ENCODE results near the gene NTM. TPM values are rescaled to one million over a fixed set of nuclear protein-coding genes. Genes with fewer than 3 reads are reported as not detected.
"Not testable (repeated sequence)": the region's sequence is repeated elsewhere in the genome, so short reads cannot be mapped to it uniquely, and the experiment has no call there.

Gene NTM
- total and polyA plus RNA-seq, 2 donors from 2014 or later: 0.92 to 10.3 TPM

DNA sequence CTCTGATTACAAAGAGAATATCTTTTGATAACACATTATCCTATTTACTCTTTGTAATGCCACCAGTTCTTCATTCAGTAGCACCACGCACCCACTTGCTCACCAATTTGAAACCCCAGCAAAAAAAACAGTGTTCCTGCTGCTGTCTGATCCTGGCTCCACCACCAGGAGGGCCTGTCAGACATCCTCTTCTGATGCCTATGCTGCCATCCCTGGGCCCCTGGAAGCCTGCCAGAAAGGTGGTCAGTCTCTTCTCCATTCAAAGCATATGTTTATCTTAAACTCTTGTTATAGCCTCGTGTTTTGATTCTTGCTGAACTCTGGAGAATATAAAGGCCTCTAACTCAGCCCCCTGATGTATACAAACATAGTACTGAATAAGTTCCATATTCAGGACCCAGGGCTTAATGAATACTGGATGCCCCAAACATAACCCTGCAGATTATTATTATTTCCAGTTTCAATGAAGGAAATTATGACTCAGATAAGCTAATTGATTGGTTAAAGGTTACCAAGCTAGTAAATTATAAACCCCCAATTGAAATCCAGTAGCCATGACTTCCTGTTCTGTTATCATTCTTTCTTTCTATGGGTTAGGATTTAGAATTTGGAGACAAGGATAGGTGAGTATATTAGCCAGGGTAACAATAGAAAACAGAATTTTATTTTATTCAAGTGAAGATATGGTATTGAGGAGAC lies 116.7 kb downstream of the NTM start:
- H3K27me3 ChIP-seq (ENCODE audit: control insufficient read depth, insufficient read depth, low read length): peaks cover 3% of the 10 kb centered on the region
- no peak for TF ChIP-seq CTCF (IDR thresholded peaks at IDR 0.05; ENCODE audit: borderline replicate concordance, extremely low read depth, insufficient read depth)
- H3K4me1 ChIP-seq (ENCODE audit: control insufficient read depth in 2 of 3, insufficient read depth in 2 of 3, low read depth in 1 of 3, low read length in 3 of 3): no peaks in the 10 kb centered on the region
- H3K36me3 ChIP-seq (ENCODE audit: control insufficient read depth in 2 of 3, insufficient read depth in 3 of 3, low read length in 3 of 3): no peaks in the 10 kb centered on the region
- no peaks in the 10 kb centered on the region for H3K9me3 ChIP-seq (ENCODE audit: control insufficient read depth in 2 of 3, insufficient read depth in 1 of 3, low read length in 3 of 3)
- FAIRE-seq: no peak
- H3K9ac ChIP-seq (ENCODE audit: low read length in 3 of 3): no peak overlapping the region
- no peak overlapping the region for H3K4me3 ChIP-seq (ENCODE audit: low read length in 3 of 3)
- H3K27ac ChIP-seq (ENCODE audit: low read depth in 2 of 2, low read length in 2 of 2): no peak overlapping the region
- intact Hi-C loops (cut with DNase I): no loop called here
- DNase-seq: no peak

GRCh38 chr11:131488238-131488637 lies 117.8 kb downstream of the NTM start:
- intact Hi-C loops (cut with DNase I): no loop called here
- no peak overlapping the region for H3K4me3 ChIP-seq (ENCODE audit: low read length in 3 of 3)
- H3K36me3 ChIP-seq (ENCODE audit: control insufficient read depth in 2 of 3, insufficient read depth in 3 of 3, low read length in 3 of 3): no peaks in the 10 kb centered on the region
- FAIRE-seq: no peak
- no peaks in the 10 kb centered on the region for H3K9me3 ChIP-seq (ENCODE audit: control insufficient read depth in 2 of 3, insufficient read depth in 1 of 3, low read length in 3 of 3)
- no peak for TF ChIP-seq CTCF (IDR thresholded peaks at IDR 0.05; ENCODE audit: borderline replicate concordance, extremely low read depth, insufficient read depth)
- no peak overlapping the region for H3K9ac ChIP-seq (ENCODE audit: low read length in 3 of 3)
- H3K4me1 ChIP-seq (ENCODE audit: control insufficient read depth in 2 of 3, insufficient read depth in 2 of 3, low read depth in 1 of 3, low read length in 3 of 3): no peaks in the 10 kb centered on the region
- no peaks in the 10 kb centered on the region for H3K27me3 ChIP-seq (ENCODE audit: control insufficient read depth, insufficient read depth, low read length)
- peak in 1 of 5 donors; percentile 62 for DNase-seq
- H3K27ac ChIP-seq (ENCODE audit: low read depth in 2 of 2, low read length in 2 of 2): no peak overlapping the region

- no peaks in the 10 kb centered on the region for H3K4me1 ChIP-seq (ENCODE audit: control insufficient read depth in 2 of 3, insufficient read depth in 2 of 3, low read depth in 1 of 3, low read length in 3 of 3)
- no peak overlapping the region for H3K4me3 ChIP-seq (ENCODE audit: low read length in 3 of 3)
- H3K27ac ChIP-seq (ENCODE audit: low read depth in 2 of 2, low read length in 2 of 2): no peak overlapping the region
- intact Hi-C loops (cut with DNase I): no loop called here
- DNase-seq (no peak), FAIRE-seq (no peak)
- H3K9me3 ChIP-seq (ENCODE audit: control insufficient read depth in 2 of 3, insufficient read depth in 1 of 3, low read length in 3 of 3): no peaks in the 10 kb centered on the region
- TF ChIP-seq CTCF (IDR thresholded peaks at IDR 0.05; ENCODE audit: borderline replicate concordance, extremely low read depth, insufficient read depth): no peak
- H3K27me3 ChIP-seq (ENCODE audit: control insufficient read depth, insufficient read depth, low read length): no peaks in the 10 kb centered on the region
- no peak overlapping the region for H3K9ac ChIP-seq (ENCODE audit: low read length in 3 of 3)
- H3K36me3 ChIP-seq (ENCODE audit: control insufficient read depth in 2 of 3, insufficient read depth in 3 of 3, low read length in 3 of 3): no peaks in the 10 kb centered on the region
Measured at GRCh38 chr11:131491503-131491902, 121.1 kb downstream of the NTM start.

GRCh38 chr11:131495423-131495822 lies 125.0 kb downstream of the NTM start:
- H3K9me3 ChIP-seq (ENCODE audit: control insufficient read depth in 2 of 3, insufficient read depth in 1 of 3, low read length in 3 of 3): no peaks in the 10 kb centered on the region
- DNase-seq (peak in 1 of 5 donors; percentile 37), FAIRE-seq (no peak)
- no peak overlapping the region for H3K4me3 ChIP-seq (ENCODE audit: low read length in 3 of 3)
- no peak overlapping the region for H3K27ac ChIP-seq (ENCODE audit: low read depth in 2 of 2, low read length in 2 of 2)
- H3K4me1 ChIP-seq (ENCODE audit: control insufficient read depth in 2 of 3, insufficient read depth in 2 of 3, low read depth in 1 of 3, low read length in 3 of 3): no peaks in the 10 kb centered on the region
- no peak for TF ChIP-seq CTCF (IDR thresholded peaks at IDR 0.05; ENCODE audit: borderline replicate concordance, extremely low read depth, insufficient read depth)
- H3K9ac ChIP-seq (ENCODE audit: low read length in 3 of 3): no peak overlapping the region
- no peaks in the 10 kb centered on the region for H3K27me3 ChIP-seq (ENCODE audit: control insufficient read depth, insufficient read depth, low read length)
- intact Hi-C loops (cut with DNase I): no loop called here
- no peaks in the 10 kb centered on the region for H3K36me3 ChIP-seq (ENCODE audit: control insufficient read depth in 2 of 3, insufficient read depth in 3 of 3, low read length in 3 of 3)

DNA sequence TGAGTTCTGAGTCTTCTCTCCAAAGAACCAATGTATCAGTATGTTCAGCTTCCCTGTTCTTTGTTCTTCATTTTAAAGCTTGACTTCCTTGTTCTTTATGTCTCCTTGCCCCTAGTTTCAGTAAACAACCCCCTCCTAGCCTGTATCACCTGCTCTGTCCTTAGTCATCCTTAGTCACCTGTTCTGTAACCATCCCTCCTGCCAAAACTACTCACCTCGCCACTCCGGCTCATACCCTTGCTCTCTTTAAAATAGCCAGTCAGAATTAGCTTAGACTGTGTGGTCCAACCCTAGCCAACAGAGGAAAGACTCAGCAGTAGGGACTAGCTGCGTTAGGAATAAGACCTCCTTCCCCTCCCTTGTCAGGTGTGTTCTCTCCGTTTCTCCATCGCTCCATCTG lies 127.3 kb downstream of the NTM start:
- H3K4me3 ChIP-seq (ENCODE audit: low read length in 3 of 3); H3K9ac ChIP-seq (ENCODE audit: low read length in 3 of 3); DNase-seq; H3K27ac ChIP-seq (ENCODE audit: low read depth in 2 of 2, low read length in 2 of 2); H3K4me1 ChIP-seq (ENCODE audit: control insufficient read depth in 2 of 3, insufficient read depth in 2 of 3, low read depth in 1 of 3, low read length in 3 of 3); FAIRE-seq; H3K9me3 ChIP-seq (ENCODE audit: control insufficient read depth in 2 of 3, insufficient read depth in 1 of 3, low read length in 3 of 3); H3K36me3 ChIP-seq (ENCODE audit: control insufficient read depth in 2 of 3, insufficient read depth in 3 of 3, low read length in 3 of 3); intact Hi-C loops (cut with DNase I); H3K27me3 ChIP-seq (ENCODE audit: control insufficient read depth, insufficient read depth, low read length): not testable (repeated sequence)
